ENCODE data around the gene TMEM233.

The TMEM233 gene

DNA sequence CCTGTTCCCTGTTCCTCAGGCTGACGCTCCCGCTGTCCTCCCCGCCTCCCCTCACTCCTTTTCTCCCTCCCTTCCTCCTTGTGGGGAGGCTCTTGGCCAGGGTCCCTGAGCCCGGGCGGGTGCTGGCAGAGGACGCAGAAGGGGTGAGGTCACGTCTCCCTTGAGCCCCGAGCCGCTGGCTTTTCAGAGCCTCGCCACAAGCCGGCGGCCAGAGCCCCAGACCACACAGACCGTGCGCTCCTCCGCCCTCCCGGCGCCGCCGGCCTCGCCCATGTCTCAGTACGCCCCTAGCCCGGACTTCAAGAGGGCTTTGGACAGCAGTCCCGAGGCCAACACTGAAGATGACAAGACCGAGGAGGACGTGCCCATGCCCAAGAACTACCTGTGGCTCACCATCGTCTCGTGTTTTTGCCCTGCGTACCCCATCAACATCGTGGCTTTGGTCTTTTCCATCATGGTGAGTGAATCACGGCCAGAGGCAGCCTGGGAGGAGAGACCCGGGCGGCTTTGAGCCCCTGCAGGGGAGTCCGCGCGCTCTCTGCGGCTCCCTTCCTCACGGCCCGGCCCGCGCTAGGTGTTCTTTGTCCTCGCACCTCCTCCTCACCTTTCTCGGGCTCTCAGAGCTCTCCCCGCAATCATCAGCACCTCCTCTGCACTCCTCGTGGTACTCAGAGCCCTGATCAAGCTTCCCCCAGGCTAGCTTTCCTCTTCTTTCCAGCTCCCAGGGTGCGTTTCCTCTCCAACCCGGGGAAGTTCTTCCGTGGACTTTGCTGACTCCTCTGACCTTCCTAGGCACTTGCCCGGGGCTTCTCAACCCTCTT, at the start of gene TMEM233:
Gene TMEM233, plus strand, starts transcription at position 197 of the 821 bp plus-strand sequence. Its CDS starts 75 bp downstream, at position 272.
- peak; percentile 69 for DNase-seq (ENCODE audit: low spot score)

DNA sequence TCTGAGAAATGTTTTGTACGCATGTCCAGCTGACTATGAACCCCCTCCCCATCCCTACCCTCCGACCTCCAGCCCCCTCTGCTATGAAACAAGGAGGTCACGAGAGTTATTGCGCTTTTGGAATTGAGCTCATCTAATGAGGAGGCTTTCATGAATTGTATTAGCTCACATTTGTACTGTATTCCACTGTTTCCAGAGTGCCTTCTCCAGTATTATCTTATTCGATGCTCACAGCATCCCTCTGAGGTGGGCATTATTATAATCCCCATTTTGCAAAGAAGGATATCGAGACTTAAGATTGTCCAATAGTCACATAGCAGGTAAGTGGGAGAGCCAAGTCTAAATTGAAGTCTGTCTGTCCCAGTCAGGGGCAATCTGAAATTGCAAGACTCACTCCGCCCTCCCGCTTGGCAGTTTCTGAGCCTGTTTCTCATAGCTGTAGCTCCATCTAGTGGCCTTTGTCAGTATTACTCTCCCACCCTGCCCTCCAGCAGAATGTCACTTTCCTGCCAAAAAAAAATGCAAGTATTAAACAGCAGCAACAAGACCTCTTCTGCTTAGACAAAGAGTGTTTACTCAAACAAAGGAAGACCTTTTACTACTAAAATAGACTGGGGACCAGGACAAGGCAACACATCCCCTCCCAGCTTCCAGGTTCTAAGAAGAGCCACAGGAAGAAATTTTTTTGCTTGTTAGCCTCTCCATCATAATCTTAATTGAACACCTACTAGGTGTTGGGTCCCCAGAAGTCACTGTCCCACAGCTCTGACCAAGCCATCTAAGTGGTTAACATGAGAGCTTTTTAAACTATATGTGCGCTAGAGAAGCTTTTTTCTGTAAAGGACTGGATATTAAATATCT, 48.6 kb upstream of the TMEM233 start:
- DNase-seq (ENCODE audit: low spot score) = peak; percentile 86

DNA sequence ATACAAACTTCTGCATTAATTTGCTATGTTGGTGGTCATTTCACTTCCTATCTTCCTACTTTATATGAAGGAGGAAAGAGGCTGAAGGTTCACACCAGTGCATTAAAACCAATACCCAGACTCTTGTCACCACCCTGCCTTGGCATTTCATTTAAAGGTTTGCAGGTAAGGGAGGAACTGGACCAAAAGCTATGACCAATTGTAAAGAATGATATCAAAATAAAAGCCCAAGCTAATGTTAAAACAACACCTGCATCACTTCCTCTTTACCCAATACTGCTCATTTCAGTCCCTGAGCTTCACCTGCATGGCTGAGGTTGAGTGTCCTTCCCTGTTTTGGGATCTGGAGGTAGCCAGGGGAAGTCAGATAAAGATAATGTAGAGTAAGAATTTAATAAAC, 47.2 kb upstream of the TMEM233 start:
- no peak for DNase-seq (ENCODE audit: low spot score)

DNA sequence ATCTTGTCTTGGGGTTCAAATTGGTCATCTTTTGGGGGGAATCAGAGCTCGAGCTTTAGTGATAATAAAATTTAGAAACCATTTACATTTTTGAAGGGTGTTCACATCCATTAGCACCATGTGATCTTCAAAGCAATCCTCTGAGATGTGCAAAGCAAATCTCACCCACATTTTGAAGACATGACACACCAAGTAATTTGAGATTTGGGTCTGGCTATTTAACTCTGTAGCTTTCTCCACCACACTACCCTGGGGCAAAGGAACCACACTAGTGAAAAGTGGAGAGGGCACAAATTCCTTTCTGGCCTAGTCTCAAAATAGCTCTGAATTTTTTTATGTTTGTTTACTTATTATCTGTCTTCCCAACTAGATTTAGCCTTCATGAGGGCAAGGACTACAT, 46.6 kb upstream of the TMEM233 start:
- no peak for DNase-seq (ENCODE audit: low spot score)

DNA sequence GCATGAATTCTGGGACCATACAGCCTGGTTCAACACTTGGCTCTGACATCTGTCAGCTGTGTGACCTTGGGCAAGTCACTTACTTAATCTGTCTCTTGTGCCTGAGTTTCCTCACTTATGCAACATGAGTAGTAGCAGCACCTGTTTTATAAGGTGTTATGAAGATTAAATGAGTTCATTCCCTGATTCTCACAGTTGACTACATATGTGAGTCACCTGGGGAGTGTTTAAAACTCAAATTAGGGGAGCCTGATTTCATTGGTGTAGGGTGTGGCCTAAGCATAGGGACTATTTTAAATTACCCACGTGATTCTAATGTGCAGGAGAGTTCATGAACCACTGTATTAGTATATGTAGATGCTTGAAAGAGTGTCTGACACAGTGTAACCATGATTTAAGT, 36.7 kb upstream of the TMEM233 start:
- no peak for DNase-seq (ENCODE audit: low spot score)

DNA sequence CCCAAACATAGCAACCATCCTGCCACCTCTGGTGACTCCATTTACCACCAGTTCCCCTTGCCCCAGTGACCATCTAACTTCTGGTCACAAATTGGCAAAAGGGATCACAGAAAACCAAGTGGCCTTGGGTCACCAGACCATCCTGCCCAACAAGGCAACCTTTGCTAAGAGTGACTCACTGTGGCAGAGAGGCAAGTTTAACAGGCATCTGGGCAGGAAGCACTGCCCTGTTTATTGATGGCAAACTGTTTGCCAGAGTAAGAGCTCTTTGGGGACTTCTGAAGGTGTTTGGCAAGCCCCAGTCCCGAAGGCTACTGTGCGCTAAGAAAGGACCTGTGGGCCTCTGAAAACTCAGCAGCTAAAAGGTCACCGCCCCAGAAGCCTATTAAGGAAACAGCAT, 28.2 kb upstream of the TMEM233 start:
- DNase-seq (ENCODE audit: low spot score) = no peak

DNA sequence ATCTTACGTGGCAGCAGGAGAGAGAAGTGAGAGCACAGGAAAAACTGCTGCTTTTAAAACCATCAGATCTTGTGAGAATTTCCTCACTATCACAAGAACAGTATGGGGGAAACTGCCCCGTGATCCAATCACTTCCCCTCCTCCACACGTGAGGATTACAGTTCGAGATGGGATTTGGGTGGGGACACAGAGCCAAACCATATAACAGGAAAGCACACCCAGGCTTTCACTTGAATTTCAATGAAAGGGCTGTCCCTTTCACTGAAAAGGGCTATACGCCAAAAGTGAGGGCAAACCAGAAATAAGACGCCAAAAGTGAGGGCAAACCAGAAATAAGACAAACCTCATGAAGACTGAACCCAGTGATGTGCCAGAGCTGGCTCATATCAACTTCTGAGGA, 22.8 kb upstream of the TMEM233 start:
- no peak for DNase-seq (ENCODE audit: low spot score)

DNA sequence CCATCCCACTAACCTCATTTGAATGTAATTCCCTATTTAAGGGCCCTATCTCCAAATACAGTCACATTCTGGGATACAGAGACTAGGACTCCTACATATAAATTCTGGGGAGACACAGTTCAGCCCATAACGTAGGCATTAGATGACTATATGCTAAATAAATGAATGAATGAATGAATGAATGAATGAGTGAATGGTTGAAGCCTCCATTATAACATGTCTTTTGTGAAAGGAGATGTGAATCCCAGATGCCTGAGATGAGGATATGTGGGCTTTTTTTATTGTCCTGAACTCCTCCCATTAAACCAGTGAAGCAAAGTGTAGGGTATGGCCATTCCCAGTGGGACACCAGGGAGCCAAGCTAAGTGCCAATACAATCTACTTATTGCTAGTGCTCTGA, 20.5 kb upstream of the TMEM233 start:
- no peak for DNase-seq (ENCODE audit: low spot score)

DNA sequence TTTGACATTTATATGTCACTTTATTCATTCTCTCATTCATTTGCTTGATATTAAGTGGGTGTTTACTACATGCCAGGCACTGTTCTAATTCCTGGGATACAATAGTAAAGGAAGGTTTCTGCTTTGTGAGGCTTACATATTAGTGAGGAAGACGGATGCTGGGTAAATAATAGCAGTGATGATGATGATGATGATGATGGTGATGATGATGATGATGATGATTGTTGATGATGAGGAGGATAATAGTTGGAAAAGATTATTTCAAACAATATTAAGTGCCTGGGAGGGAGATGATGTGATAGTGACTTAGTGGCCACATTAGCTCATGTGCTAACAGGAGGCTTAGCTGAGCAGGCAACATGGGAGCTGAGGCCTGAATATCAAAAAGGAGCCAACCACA, 19.3 kb upstream of the TMEM233 start:
- DNase-seq (ENCODE audit: low spot score) = no peak

DNA sequence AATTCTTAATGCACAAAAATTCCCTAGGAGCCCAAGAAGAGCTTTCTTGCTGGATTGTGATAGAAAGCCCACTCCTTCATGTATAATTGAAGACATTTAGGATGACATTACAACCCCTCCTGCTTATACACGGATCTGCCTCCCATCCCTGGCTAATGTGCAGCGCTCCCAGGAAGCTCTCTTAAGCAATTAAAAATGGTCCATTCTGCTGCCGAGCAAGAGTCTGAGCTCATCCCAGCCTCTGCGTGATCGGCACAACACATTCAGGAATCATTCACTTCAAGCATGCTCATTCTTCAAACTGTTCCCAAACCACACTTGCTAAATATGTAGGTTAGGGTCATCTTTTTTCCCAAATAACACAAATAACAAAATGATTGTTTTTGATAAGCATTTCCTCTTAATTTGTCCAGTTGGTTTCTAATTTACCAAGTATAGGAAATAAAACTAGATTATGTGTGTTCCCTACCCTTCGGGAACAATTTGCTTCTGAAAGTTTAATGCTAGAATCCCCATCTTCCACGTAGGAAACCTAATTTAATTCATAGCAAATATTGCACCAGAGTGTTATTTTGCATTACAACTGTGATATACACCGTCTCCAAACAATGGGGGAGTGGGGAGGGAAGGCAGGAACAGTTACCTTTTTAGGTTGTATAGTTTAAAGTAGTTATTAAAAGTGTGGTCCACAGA, 17.3 kb upstream of the TMEM233 start:
- DNase-seq (ENCODE audit: low spot score) = no peak

DNA sequence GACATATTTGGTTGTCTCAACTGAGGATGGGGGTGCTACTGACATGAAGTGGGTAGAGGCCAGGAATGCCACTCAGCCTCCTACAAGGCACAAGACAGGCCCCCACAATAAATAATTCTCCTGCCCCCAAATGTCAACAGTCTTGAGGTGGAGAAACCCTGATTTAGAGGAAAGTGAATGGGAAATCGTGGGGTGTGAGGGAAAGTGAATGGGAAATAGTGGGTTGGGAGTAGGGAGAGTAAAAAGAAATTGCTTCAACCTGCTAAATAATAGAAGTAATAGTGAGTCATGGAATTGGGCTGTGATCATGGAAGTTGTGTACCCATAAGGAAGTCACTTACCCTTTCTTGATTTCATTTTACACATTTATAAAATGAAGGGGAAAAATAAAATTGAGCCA, 16.7 kb upstream of the TMEM233 start:
- no peak for DNase-seq (ENCODE audit: low spot score)

DNA sequence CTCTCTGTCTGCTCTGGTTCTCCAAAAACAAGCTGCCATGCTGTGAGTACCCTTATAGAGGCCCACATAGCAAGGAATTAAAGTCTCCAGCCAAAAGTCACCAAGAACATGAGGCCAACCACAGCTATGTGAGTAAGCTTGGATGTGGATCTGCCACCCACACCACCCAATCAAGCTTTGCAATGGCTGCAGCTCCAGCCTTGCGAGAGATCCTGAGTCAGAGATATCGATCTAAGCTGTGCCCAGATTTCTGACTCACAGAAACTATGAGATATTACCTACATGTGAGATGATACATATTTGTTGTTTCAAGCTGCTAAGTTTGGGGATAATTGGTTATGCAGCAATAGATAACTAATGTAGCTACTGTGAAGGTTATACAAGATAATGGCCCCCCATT, 15.5 kb upstream of the TMEM233 start:
- DNase-seq (ENCODE audit: low spot score) = no peak

DNA sequence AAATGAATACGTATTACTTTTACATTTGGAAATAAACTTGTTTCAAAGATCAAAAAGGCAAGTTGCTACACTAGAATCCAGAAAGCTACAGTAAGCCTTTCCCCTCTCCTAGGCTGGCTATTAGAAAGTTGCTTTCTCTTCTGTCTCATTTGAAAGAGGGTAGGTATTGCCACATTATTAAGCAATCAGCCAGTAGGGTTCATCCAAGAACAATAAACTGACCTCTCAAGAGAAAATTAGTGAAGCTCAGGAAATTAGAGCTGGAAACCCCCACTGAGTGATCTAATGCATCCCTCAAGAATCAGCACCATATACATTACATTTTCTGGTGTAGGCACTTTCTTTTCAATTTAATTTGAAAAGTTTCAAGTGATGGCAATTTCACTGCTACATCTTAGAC, 4.5 kb upstream of the TMEM233 start:
- no peak for DNase-seq (ENCODE audit: low spot score)

DNA sequence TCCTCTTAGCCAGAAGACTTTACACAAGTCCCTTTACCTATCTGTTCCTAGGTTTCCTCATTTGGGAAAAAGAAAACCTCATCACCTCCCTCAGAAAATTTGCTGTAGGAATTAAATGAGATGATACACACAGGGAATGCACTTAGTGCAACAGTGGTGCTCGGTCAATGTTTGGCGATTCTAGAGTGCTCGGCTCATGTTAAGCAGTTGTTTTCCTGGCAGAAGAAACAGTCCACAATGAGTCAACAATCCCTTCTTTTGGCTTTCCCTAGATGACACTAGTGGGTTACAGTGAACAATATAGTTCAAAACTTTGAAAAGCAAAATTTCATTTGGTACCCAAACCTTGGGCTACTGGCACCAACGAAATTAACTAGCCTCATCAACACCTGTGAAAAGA, 3.9 kb upstream of the TMEM233 start:
- no peak for DNase-seq (ENCODE audit: low spot score)

DNA sequence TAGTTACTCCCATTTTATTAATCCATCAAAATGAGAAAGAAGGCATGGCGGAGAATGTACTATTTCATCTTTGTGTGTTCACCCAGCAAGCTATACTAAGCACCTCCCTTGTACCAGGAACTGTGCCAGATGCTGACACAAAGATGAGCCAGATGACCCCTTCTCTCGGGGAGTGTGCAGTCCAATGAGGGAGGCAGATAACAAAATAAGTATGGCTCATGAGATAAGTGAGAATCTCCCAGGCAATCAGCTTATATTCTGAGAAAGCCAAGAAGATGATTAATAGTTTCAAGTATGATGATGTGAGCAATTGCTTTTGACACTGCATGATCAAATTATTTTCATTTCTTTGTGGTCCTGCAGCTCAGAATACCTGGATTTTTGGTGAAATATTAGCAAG, 1.3 kb upstream of the TMEM233 start:
- no peak for DNase-seq (ENCODE audit: low spot score)

DNA sequence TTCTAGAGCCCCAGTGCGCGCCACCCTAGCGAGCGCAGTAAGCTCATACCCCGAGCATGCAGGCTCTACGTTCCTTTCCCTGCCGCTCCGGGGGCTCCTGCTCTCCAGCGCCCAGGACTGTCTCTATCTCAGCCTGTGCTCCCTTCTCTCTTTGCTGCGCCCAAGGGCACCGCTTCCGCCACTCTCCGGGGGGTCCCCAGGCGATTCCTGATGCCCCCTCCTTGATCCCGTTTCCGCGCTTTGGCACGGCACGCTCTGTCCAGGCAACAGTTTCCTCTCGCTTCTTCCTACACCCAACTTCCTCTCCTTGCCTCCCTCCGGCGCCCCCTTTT, 791 bp downstream of the TMEM233 start:
- peak; percentile 39 for DNase-seq (ENCODE audit: low spot score)

DNA sequence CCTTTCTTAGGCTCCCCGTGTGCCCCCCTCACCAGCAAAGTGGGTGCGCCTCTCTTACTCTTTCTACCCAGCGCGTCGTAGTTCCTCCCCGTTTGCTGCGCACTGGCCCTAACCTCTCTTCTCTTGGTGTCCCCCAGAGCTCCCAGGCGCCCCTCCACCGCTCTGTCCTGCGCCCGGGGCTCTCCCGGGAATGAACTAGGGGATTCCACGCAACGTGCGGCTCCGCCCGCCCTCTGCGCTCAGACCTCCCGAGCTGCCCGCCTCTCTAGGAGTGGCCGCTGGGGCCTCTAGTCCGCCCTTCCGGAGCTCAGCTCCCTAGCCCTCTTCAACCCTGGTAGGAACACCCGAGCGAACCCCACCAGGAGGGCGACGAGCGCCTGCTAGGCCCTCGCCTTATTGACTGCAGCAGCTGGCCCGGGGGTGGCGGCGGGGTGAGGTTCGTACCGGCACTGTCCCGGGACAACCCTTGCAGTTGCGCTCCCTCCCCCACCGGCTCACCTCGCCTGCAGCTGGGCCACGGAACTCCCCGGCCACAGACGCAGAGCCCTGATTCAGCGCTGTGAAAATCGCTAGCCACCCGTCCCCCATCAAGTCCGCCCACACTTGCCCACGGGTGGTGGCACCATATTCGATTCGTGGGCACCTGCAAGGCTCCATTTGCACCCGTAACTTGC, 1.3 kb downstream of the TMEM233 start:
- peak; percentile 50 for DNase-seq (ENCODE audit: low spot score)

DNA sequence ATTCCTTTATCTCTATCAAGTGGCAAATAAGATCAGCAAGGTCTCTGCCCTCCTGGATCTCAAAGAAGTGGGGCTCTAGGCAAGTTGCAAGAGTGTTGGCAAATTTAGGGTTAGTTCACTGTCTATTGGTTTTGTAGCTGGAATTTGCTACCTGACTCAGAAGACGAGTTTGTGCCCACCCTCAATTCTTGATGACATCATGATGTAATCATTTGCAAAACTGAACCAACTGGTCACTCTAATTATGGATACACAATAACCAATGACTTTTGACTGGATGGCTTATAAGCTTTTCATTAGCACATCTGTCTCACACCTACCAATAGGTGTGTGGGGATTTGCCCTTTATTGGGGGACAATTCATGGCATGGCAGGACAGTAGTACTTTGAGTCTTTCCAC, 4.6 kb downstream of the TMEM233 start:
- DNase-seq (ENCODE audit: low spot score) = no peak

DNA sequence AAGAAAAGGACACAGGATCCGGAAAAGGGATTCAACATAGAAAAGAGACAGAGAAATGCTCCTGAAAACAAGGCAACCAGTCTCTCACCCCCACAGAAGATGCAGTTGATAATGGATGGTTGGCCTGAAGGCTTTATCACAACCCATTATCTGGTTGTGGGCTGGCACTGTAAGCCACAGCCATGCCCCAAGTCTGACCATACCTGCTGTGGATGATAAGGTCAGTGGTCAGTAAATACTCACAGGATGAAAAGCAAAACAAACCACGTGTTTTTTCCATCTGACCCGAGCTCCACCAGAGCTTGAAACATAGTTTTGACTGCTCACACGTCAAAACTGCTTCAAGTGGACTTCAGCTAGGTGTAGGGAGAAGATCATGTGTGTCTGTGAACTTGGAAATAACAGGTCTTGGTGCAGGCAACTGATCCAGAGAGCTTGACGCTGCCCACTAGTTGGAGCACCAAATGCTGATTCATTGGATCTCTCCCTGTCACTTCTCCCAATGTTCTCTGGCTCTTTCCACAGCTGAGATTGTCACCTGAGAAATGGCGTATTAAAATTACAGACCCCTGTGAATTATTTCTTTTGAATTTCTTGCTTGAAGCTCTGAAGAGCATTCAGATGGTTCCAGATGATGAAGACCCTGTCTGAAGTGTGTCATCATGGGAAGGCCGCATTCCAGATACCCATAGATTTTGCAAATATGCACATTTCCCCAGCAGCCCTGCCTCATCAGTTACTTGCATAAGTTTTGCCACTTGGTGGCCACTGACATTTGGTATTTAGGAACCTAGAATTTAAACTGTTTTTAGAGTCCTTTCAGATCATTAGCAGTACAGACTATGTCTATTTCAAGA, 8.5 kb downstream of the TMEM233 start:
- no peak for DNase-seq (ENCODE audit: low spot score)

DNA sequence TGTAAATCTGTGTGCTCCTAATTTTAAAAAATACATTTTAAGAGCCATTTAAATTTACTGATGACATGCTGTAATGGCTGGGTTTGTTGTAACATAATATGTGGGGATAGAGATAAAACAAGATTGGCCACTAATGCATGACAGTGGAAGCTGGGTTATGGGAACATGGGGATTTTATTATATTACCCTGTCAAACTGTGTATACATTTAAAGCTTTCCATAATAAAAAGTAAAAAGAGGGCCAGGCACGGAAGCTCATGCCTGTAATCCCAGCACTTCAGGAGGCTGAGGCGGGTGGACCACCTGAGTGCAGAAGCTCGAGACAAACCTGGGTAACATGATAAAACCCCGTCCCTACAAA, 9.1 kb downstream of the TMEM233 start:
- DNase-seq (ENCODE audit: low spot score) = no peak

DNA sequence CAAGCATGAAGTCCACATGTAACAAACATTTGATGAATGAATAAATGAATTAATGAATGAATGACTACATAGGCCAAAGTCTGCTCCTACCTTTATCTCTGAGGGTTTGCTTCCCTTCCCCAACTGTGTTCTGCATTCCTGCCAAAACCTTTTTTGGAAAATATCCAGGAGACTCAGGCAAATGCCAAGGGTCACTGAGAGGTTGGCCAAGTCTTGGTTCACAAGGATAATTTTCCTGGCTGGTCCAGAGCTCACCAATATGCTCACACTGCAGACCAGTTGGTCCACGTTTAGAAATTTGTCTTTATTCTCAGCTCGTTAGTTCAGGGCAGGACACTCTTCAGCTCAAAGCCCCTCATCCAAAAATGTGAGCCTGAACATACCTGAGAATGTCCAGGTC, 10.2 kb downstream of the TMEM233 start:
- no peak for DNase-seq (ENCODE audit: low spot score)
